Erythroblast (primary cell): Measurements from ENCODE around the gene ZEB2.

Experiments used
- DNase-seq, 2 experiments: peaks; one replicate each; lab custom pipeline; 2025; lab: John Stamatoyannopoulos, UW
- GATA1 ChIP-seq: IDR thresholded peaks from 2 replicates; pipeline ENCODE4 v1.6.1; 2011; ENCODE audit warnings: low read depth, mild to moderate bottlenecking, control low read depth, low read length, moderate library complexity
- POLR2A ChIP-seq: IDR thresholded peaks from 2 replicates; pipeline ENCODE4 v1.6.1; 2011; ENCODE audit warnings: mild to moderate bottlenecking, low read length

The ZEB2 gene

GRCh38 chr2:144421606-144422510, 98.1 kb downstream of the ZEB2 start:
- TF ChIP-seq GATA1 = no peak
- TF ChIP-seq POLR2A = no peak
- DNase-seq = no peak

DNA sequence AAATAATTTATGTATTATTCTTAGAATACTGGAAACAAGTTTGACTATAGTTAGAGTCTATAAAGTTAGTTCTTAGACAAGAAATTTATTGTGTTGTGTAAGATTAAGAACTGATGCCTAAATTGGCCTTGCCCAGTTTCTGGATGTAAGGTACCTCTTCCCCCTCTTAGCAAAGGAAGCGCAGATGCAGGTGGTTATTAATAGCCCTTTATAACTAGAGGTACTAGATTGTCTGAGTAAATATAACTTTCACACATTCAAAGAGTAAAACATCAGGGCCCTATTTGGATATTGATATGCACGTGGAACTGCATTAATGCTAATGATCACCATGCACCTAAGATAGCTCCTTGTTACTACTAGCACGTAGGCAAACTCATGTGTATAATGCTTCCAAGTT, 100.7 kb downstream of the ZEB2 start:
- DNase-seq = no peak
- TF ChIP-seq GATA1 = no peak
- no peak for TF ChIP-seq POLR2A

DNA sequence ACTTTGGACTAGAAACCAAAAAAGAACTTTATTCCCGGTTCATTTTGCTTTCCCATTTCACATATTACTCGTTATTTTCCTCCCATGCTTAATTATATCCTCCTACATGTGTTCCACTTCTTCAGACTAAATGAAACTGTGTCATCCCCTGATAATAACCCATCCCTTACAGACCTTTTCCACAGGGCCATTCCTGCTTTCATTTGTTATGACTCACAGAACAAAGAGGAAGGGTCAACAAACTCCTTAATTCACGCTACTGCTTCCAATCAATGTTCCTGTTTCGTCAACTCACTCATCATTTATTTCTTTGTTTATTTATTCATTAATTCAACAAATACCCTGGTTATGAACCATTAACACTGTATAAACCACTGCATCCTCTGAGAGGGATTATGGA, 104.5 kb downstream of the ZEB2 start:
- TF ChIP-seq GATA1 (no peak), POLR2A (no peak)
- DNase-seq = no peak

GRCh38 chr2:144414324-144414845, 105.5 kb downstream of the ZEB2 start:
- peak in 1 of 2 experiments; percentile 44 for DNase-seq
- no peak for TF ChIP-seq GATA1
- no peak for TF ChIP-seq POLR2A

GRCh38 chr2:144412709-144413108, 107.2 kb downstream of the ZEB2 start:
- DNase-seq = peak; percentile 74 to 77
- no peak for TF ChIP-seq GATA1

DNA sequence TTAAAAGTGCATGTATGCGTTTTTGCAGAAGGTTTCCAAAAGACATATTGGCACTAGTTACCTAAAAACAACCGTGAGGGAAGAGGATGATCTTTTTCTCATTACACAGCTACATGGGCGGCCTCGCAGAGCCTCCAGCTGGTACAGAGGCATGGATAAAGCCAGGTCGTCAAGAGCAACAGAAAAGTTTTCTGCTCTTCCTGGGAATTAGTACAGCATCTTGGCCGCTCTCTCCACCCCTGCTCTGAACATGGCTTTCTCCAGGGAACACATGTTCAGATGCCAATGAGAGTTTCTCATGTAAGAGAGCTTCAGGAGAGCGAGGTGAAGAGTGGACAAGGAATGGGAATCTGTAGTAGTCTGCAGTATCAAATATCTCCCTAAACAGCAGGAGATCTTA, 108.4 kb downstream of the ZEB2 start:
- TF ChIP-seq POLR2A (no peak), GATA1 (no peak)
- DNase-seq = no peak

DNA sequence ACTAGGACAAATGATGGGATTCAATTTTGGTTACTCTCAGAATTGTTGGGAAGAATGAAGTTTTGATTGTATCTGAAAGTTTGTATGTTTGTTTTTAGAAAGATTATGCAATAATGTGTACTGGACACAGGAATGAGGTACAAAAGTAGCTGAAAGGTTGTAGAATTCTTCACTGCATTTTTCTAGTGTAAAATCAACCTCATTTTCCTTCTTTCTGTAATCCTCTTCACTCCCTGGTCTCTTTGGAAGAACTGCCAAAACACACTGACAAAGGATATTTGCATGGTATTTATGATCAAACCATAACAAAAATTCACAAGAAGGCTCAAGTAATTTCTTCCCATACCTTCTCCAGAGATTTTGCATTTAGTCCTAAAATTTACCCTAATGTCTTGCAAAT, 110.7 kb downstream of the ZEB2 start:
- TF ChIP-seq GATA1 (no peak), POLR2A (no peak)

DNA sequence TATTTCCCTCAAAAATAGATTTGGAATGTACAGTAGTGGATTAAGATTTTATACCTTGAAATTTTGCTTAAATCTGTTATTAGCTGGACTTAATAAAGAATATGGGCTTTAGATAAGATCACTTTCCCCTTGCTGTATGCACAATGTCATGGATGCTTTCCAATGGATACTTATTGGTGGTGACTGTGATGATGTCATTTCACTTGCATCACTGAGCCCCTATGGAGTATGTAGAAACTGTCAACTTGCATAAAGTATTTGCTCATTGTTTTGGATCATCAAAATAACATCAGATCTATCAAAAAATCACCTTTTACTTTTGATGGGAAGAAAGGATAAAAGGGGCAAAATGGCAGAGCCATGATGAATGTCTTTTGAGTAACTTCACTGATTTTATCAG, 112.7 kb downstream of the ZEB2 start:
- TF ChIP-seq POLR2A = no peak
- DNase-seq = peak in 1 of 2 experiments; percentile 23

More for the DNA sequence above, 110.7 kb downstream of the ZEB2 start:
- DNase-seq = no peak

- DNase-seq = no peak
- TF ChIP-seq POLR2A (no peak), GATA1 (no peak)
Observed at GRCh38 chr2:144405982-144406788, 113.7 kb downstream of the ZEB2 start.

GRCh38 chr2:144405321-144405720, 114.6 kb downstream of the ZEB2 start:
- TF ChIP-seq GATA1 (no peak), POLR2A (no peak)
- DNase-seq = peak in 1 of 2 experiments; percentile 18

DNA sequence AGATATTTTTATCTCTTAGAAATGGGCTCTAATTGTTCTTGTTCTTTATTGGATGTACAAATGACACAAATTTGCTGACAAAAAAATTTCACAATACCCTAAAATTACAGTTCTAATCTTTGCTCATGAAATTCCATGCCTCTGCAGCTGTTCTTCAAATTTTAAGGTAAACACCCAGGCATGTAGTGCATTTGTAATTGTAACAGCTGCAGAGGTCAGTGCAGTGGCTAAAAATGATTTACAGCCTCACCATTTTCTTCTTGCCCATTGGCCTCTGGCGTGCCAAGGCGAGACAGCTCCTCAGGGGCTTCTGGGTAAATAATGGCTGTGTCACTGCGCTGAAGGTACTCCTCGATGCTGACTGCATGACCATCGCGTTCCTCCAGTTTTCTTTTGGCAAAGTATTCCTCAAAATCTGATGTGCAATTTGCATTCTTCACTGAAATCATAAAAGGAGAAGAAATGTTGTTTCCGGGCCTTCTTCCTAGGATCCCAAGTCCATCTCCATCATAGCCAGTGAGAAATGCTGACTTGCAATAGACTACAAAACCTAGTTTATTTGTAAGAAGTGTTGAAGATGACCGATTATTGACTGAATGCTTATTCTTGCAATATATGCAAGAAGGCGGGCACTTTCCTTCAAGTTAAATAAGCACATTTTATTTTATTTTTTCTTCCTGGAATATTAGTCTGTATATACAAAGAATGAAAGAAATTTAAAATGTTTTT, 115.2 kb downstream of the ZEB2 start:
- TF ChIP-seq GATA1 = no peak
- TF ChIP-seq POLR2A = no peak
- DNase-seq = no peak

GRCh38 chr2:144403933-144404332, 116.0 kb downstream of the ZEB2 start:
- no peak for DNase-seq
- no peak for TF ChIP-seq GATA1
- no peak for TF ChIP-seq POLR2A

- DNase-seq = peak; percentile 17 to 23
- TF ChIP-seq GATA1 = no peak
- TF ChIP-seq POLR2A = no peak
Observed at GRCh38 chr2:144402251-144402650, 117.7 kb downstream of the ZEB2 start.
